ENCODE data around the gene C5. TPM values are rescaled to one million over a fixed set of nuclear protein-coding genes. Genes with fewer than 3 reads are reported as not detected.

The C5 gene
- total RNA-seq, 2 experiments from 2014 or later = 0.89 to 1.3 TPM

GRCh38 chr9:120944948-120945347 lies 105.1 kb downstream of the C5 start:
- no peak for TF ChIP-seq CTCF (IDR thresholded peaks at IDR 0.05)
- ATAC-seq (ENCODE audit: poor library complexity) (no peak), DNase-seq (no peak)
- H3K9me3 Mint-ChIP-seq = no peaks in the 10 kb centered on the region
- H3K4me1 ChIP-seq (ENCODE audit: insufficient read depth, low read length) = no peaks in the 10 kb centered on the region
- H3K36me3 Mint-ChIP-seq (ENCODE audit: low read depth) = no peaks in the 10 kb centered on the region
- H3K27me3 ChIP-seq (ENCODE audit: control insufficient read depth in 1 of 2, insufficient read depth in 2 of 2, low read length in 2 of 2) = no peaks in the 10 kb centered on the region
- no peak overlapping the region for H3K27ac ChIP-seq (ENCODE audit: low read depth in 1 of 2, low read length in 2 of 2)
- no peak overlapping the region for H3K27ac Mint-ChIP-seq
- ChIA-PET CTCF (interaction anchor here (0.9 kb wide), 1 partner anchor 15 kb away, joined by 3 read pairs; no protein-coding TSS in a partner anchor), POLR2A (no interaction called here)
- H3K27me3 Mint-ChIP-seq = no peaks in the 10 kb centered on the region
- no peaks in the 10 kb centered on the region for H3K9me3 ChIP-seq (ENCODE audit: control insufficient read depth in 1 of 2, insufficient read depth in 1 of 2, low read length in 2 of 2)
- no peak overlapping the region for H3K4me3 Mint-ChIP-seq
- H3K4me1 Mint-ChIP-seq (ENCODE audit: low read depth) = no peaks in the 10 kb centered on the region
- no peaks in the 10 kb centered on the region for H3K36me3 ChIP-seq (ENCODE audit: insufficient read depth, low read length)
- intact Hi-C loops (cut with DNase I, micrococcal nuclease) = loop anchor here in 1 of 2 experiments (10.0 kb wide), 1 partner anchor 110 kb away; the partner anchor contains the start of gene C5
- H3K4me3 ChIP-seq (ENCODE audit: low read length) = no peak overlapping the region

DNA sequence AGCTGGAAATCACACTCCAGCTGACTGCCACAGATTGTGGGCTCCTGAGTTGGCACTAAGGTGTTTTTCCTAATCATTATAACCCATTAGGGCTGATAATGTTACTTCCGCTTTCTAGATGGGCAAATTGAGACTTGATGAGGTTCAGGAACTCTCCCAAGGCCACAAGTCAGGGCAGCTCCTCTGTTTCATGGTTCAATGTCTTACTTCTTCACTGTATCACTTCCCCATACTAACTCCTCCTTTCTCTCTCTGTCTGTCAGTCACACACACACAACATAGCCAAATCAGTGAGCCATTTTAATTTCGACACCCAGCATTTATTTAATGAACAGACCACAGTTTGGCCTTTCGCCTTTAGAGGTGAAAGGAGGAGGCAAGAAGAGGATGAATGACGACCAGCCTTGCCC lies 105.6 kb downstream of the C5 start:
- CTCF ChIA-PET = interaction anchor here (0.9 kb wide), 1 partner anchor 16 kb away, joined by 3 read pairs; no protein-coding TSS in a partner anchor
- peak in 1 of 14 experiments; percentile 28 for DNase-seq
- Mint-ChIP-seq H3K27ac (no peak overlapping the region), H3K9me3 (no peaks in the 10 kb centered on the region), H3K27me3 (no peaks in the 10 kb centered on the region), H3K4me3 (no peak overlapping the region), H3K4me1 (ENCODE audit: low read depth) (no peaks in the 10 kb centered on the region), H3K36me3 (ENCODE audit: low read depth) (no peaks in the 10 kb centered on the region)
- H3K36me3 ChIP-seq (ENCODE audit: insufficient read depth, low read length) = no peaks in the 10 kb centered on the region
- no peak overlapping the region for H3K27ac ChIP-seq (ENCODE audit: low read depth in 1 of 2, low read length in 2 of 2)
- intact Hi-C loops (cut with DNase I, micrococcal nuclease) = loop anchor here in 1 of 2 experiments (10.0 kb wide), 1 partner anchor 110 kb away; the partner anchor contains the start of gene C5
- H3K4me3 ChIP-seq (ENCODE audit: low read length) = no peak overlapping the region
- H3K27me3 ChIP-seq (ENCODE audit: control insufficient read depth in 1 of 2, insufficient read depth in 2 of 2, low read length in 2 of 2) = no peaks in the 10 kb centered on the region
- no peak for ATAC-seq (ENCODE audit: poor library complexity)
- no peaks in the 10 kb centered on the region for H3K9me3 ChIP-seq (ENCODE audit: control insufficient read depth in 1 of 2, insufficient read depth in 1 of 2, low read length in 2 of 2)
- POLR2A ChIA-PET = no interaction called here
- TF ChIP-seq CTCF (IDR thresholded peaks at IDR 0.05) = no peak
- no peaks in the 10 kb centered on the region for H3K4me1 ChIP-seq (ENCODE audit: insufficient read depth, low read length)

- no peaks in the 10 kb centered on the region for H3K4me1 Mint-ChIP-seq (ENCODE audit: low read depth)
Observed at GRCh38 chr9:120942186-120943001, 107.7 kb downstream of the C5 start.

More at GRCh38 chr9:120942186-120943001, 107.7 kb downstream of the C5 start:
- POLR2A ChIA-PET = no interaction called here
- DNase-seq (no peak), ATAC-seq (ENCODE audit: poor library complexity) (no peak)
- H3K9me3 ChIP-seq (ENCODE audit: control insufficient read depth in 1 of 2, insufficient read depth in 1 of 2, low read length in 2 of 2) = no peaks in the 10 kb centered on the region
- Mint-ChIP-seq H3K27me3 (no peaks in the 10 kb centered on the region), H3K27ac (no peak overlapping the region), H3K4me3 (no peak overlapping the region), H3K36me3 (ENCODE audit: low read depth) (no peaks in the 10 kb centered on the region), H3K9me3 (no peaks in the 10 kb centered on the region)
- intact Hi-C loops (cut with DNase I, micrococcal nuclease) = loop anchor here in 1 of 2 experiments (10.0 kb wide), 1 partner anchor 112 kb away; the partner anchor contains the start of gene C5
- H3K36me3 ChIP-seq (ENCODE audit: insufficient read depth, low read length) = no peaks in the 10 kb centered on the region
- CTCF ChIA-PET = no interaction called here
- TF ChIP-seq CTCF (IDR thresholded peaks at IDR 0.05) = no peak
- no peak overlapping the region for H3K4me3 ChIP-seq (ENCODE audit: low read length)
- no peaks in the 10 kb centered on the region for H3K27me3 ChIP-seq (ENCODE audit: control insufficient read depth in 1 of 2, insufficient read depth in 2 of 2, low read length in 2 of 2)
- H3K27ac ChIP-seq (ENCODE audit: low read depth in 1 of 2, low read length in 2 of 2) = no peak overlapping the region
- peaks cover under 1% of the 10 kb centered on the region for H3K4me1 ChIP-seq (ENCODE audit: insufficient read depth, low read length)
